Choroid plexus epithelial cell (primary cell): ENCODE data around the gene MMP24.
"Not testable (repeated sequence)": the region's sequence is repeated elsewhere in the genome, so short reads cannot be mapped to it uniquely, and the experiment has no call there.

Experiments
- DNase-seq: peaks from one replicate; pipeline ENCODE4 v3.0.0-alpha.2; 2010; ENCODE audit warnings: low read depth
- H3K4me3 ChIP-seq: 2 replicates; pipeline ENCODE4 v1.5.1; 2011; ENCODE audit warnings: low read depth, mild to moderate bottlenecking, control low read depth, low read length, moderate library complexity
- CTCF ChIP-seq: conservative IDR thresholded peaks from 2 replicates; pipeline ENCODE4 v1.5.1; 2011; ENCODE audit warnings: low read depth, mild to moderate bottlenecking, control low read depth, inconsistent platforms, low read length, moderate library complexity

The MMP24 gene

GRCh38 chr20:35251613-35251940 lies 25.1 kb downstream of the MMP24 start:
- TF ChIP-seq CTCF = no peak
- no peak overlapping the region for H3K4me3 ChIP-seq
- no peak for DNase-seq

GRCh38 chr20:35252037-35252461 lies 25.6 kb downstream of the MMP24 start:
- DNase-seq = no peak
- H3K4me3 ChIP-seq = no peak overlapping the region
- no peak for TF ChIP-seq CTCF

- H3K4me3 ChIP-seq, DNase-seq: not testable (repeated sequence)
Measured at GRCh38 chr20:35252598-35252997, 26.1 kb downstream of the MMP24 start.

- DNase-seq = no peak
- TF ChIP-seq CTCF = no peak
Measured at GRCh38 chr20:35253010-35253409, 26.5 kb downstream of the MMP24 start.

GRCh38 chr20:35254448-35254999 lies 28.0 kb downstream of the MMP24 start:
- H3K4me3 ChIP-seq = no peak overlapping the region
- no peak for DNase-seq
- no peak for TF ChIP-seq CTCF

More at GRCh38 chr20:35253010-35253409, 26.5 kb downstream of the MMP24 start:
- H3K4me3 ChIP-seq = no peak overlapping the region

GRCh38 chr20:35257175-35257909 lies 30.9 kb downstream of the MMP24 start:
- TF ChIP-seq CTCF = no peak
- DNase-seq = no peak
- H3K4me3 ChIP-seq = no peak overlapping the region

GRCh38 chr20:35260426-35260825 lies 33.9 kb downstream of the MMP24 start:
- no peak for DNase-seq
- H3K4me3 ChIP-seq = no peak overlapping the region
- no peak for TF ChIP-seq CTCF

- DNase-seq, H3K4me3 ChIP-seq: not testable (repeated sequence)
Measured at GRCh38 chr20:35262321-35262720, 35.8 kb downstream of the MMP24 start.

GRCh38 chr20:35262731-35263531 lies 36.4 kb downstream of the MMP24 start:
- DNase-seq = peak; percentile 44
- not testable (repeated sequence) for H3K4me3 ChIP-seq
